GM18867 (cell line): ENCODE data around the gene UNC5C.
A peak's percentile ranks its signal among the peaks of the same experiment; 100 is the strongest.

ENCODE experiments used
- ATAC-seq: cut with Tn5 transposase; IDR thresholded peaks from one replicate; pipeline ENCODE4 v1.9.1; 2021; ENCODE audit warnings: mild to moderate bottlenecking, moderate library complexity; ENCODE audit not compliant: unreplicated experiment

UNC5C gene

GRCh38 chr4:95546866-95547714 is 1.7 kb downstream of the UNC5C start:
- ATAC-seq: no peak

- no peak for ATAC-seq
These were observed 2.6 kb downstream of the UNC5C start for GRCh38 chr4:95546221-95546620.

GRCh38 chr4:95545546-95545945 is 3.2 kb downstream of the UNC5C start:
- ATAC-seq: no peak

GRCh38 chr4:95544113-95545103 is 4.4 kb downstream of the UNC5C start:
- no peak for ATAC-seq

- ATAC-seq: peak; percentile 83
These were observed 6.7 kb downstream of the UNC5C start for GRCh38 chr4:95541889-95542607.

GRCh38 chr4:95541094-95541493 is 7.7 kb downstream of the UNC5C start:
- no peak for ATAC-seq

GRCh38 chr4:95540227-95540626 is 8.5 kb downstream of the UNC5C start:
- ATAC-seq: no peak

- no peak for ATAC-seq
These were observed 9.7 kb downstream of the UNC5C start for GRCh38 chr4:95539106-95539505.

GRCh38 chr4:95537863-95538488 is 10.8 kb downstream of the UNC5C start:
- ATAC-seq: no peak

- ATAC-seq: no peak
These were observed 11.6 kb downstream of the UNC5C start for GRCh38 chr4:95537191-95537590.

- no peak for ATAC-seq
These were observed 12.1 kb downstream of the UNC5C start for GRCh38 chr4:95536650-95537049.

GRCh38 chr4:95535180-95535579 is 13.6 kb downstream of the UNC5C start:
- no peak for ATAC-seq

- ATAC-seq: no peak
These were observed 14.7 kb downstream of the UNC5C start for GRCh38 chr4:95534032-95534431.

GRCh38 chr4:95533254-95533653 is 15.5 kb downstream of the UNC5C start:
- ATAC-seq: no peak

GRCh38 chr4:95532305-95532704 is 16.5 kb downstream of the UNC5C start:
- ATAC-seq: no peak

- ATAC-seq: no peak
These were observed 17.6 kb downstream of the UNC5C start for GRCh38 chr4:95531141-95531540.

GRCh38 chr4:95529946-95530345 is 18.8 kb downstream of the UNC5C start:
- no peak for ATAC-seq

GRCh38 chr4:95528388-95528948 is 20.3 kb downstream of the UNC5C start:
- ATAC-seq: no peak

- no peak for ATAC-seq
These were observed 22.7 kb downstream of the UNC5C start for GRCh38 chr4:95526075-95526474.

GRCh38 chr4:95524729-95525128 is 24.0 kb downstream of the UNC5C start:
- ATAC-seq: no peak
